ENCODE measurements around the gene CYP4A22. TPM values are rescaled to one million over a fixed set of nuclear protein-coding genes. Genes with fewer than 3 reads are reported as not detected.

Gene CYP4A22, protein sequence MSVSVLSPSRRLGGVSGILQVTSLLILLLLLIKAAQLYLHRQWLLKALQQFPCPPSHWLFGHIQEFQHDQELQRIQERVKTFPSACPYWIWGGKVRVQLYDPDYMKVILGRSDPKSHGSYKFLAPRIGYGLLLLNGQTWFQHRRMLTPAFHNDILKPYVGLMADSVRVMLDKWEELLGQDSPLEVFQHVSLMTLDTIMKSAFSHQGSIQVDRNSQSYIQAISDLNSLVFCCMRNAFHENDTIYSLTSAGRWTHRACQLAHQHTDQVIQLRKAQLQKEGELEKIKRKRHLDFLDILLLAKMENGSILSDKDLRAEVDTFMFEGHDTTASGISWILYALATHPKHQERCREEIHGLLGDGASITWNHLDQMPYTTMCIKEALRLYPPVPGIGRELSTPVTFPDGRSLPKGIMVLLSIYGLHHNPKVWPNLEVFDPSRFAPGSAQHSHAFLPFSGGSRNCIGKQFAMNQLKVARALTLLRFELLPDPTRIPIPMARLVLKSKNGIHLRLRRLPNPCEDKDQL
- not detected in 5 replicates for total RNA-seq (2022; extraction: Qiagen RNA extraction)

DNA sequence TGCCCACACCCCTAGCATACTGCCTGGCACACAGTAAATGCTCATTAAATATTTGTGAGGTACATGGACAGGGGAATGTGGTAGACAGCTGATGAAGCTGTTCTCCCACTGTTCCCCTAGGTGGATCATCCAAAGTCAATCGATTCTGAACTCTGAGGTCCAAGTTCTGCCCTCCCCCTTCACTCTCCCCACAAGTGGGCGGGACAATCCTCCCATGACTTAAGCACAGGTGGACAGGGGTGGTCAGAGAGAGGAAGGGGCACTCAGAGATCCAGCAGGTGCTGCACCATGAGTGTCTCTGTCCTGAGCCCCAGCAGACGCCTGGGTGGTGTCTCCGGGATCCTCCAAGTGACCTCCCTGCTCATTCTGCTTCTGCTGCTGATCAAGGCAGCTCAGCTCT lies at the start of gene CYP4A22:
Gene CYP4A22 (plus strand): TSS at position 244 of the 400 bp plus-strand sequence. CDS start 45 bp downstream, at position 289.

DNA sequence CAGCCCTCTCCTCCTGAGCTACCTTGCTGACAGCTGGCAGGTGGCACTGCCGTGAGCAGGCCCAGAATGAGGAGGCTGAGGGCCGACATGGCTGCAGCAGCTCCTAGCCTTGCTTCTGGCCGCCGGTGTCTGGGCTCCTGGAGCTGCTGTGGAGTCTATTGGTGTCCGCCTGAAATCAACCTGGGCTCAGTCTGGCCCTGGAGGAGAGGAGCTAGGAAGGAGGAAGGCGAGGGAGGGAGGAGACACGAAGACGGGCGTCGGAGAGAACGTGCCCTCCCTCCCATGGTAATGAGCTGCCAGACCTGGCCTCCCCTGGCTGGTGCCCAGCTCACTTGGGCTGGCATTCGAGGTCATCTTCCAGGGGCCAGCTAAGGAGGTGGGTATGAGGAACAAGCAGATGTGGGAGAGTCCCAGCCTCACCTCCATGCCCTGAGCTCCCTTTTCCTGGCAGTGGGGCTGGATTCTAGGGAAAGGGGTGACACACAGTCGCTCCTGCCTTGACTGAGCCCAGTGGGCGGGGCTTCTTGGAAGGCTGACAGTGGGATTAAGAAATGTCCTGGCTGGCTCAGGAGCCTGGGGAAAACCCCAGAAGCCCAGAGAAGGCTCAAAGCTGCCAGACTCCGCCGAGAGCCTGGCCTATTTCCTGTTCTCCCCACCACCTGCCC lies 52.7 kb downstream of the CYP4A22 start, which contains the start of gene PDZK1IP1:
Gene PDZK1IP1 (minus strand): TSS at position 193 of the 665 bp plus-strand sequence. CDS start 104 bp downstream, at position 89.

Other genes starting within 250 kb of the CYP4A22 start
- gene CYP4A11, start 196.0 kb upstream of the CYP4A22 start, total RNA-seq (2022; extraction: Qiagen RNA extraction): not detected in 5 replicates
- gene CYP4X1, start 113.8 kb upstream of the CYP4A22 start, total RNA-seq (2022; extraction: Qiagen RNA extraction): 0.04 to 0.08 TPM (median 0.05 TPM) in 3 of 5 replicates, not detected in the others
- gene CYP4Z1, start 70.2 kb upstream of the CYP4A22 start, total RNA-seq (2022; extraction: Qiagen RNA extraction): not detected in 5 replicates
- gene PDZK1IP1, start 52.6 kb downstream of the CYP4A22 start, total RNA-seq (2022; extraction: Qiagen RNA extraction): 6.1 to 8.3 TPM (median 7.1 TPM) in 5 replicates
- 0.01 to 0.05 TPM (median 0.02 TPM) in 4 of 5 replicates, not detected in the other for gene TAL1, start 94.8 kb downstream of the CYP4A22 start, total RNA-seq (2022; extraction: Qiagen RNA extraction)
- gene STIL, start 176.7 kb downstream of the CYP4A22 start, total RNA-seq (2022; extraction: Qiagen RNA extraction): 7.5 to 11.8 TPM (median 10.9 TPM) in 5 replicates
- gene CMPK1, start 196.3 kb downstream of the CYP4A22 start, total RNA-seq (2022; extraction: Qiagen RNA extraction): 59.5 to 78.8 TPM (median 67.0 TPM) in 5 replicates

All from A549 treated with dexamethasone at 1 μM for 4 hours (cell line).